CD4-positive, alpha-beta T cell (primary cell): Measurements from ENCODE around the gene KIAA0825. TPM values are rescaled to one million over a fixed set of nuclear protein-coding genes. Genes with fewer than 3 reads are reported as not detected.

ENCODE experiments used
- ATAC-seq: fragments of 200-7000 bp; cut with Tn5 transposase; one replicate; pipeline ENCODE4 v1.10.0; 2022; ENCODE audit warnings: mild to moderate bottlenecking; ENCODE audit not compliant: poor library complexity
- CTCF ChIA-PET: fragments of 350-600 bp; sonication (Branson Sonifier 250); formaldehyde crosslinking; loops from one replicate; lab custom pipeline; 2021; ENCODE audit warnings: antibody characterized with exemption, inconsistent platforms; lab: Charles Lee
- POLR2A ChIA-PET: fragments of 350-600 bp; sonication (Branson Sonifier 250); formaldehyde crosslinking; loops from one replicate; lab custom pipeline; 2021; ENCODE audit warnings: antibody characterized with exemption, inconsistent platforms; lab: Charles Lee
- DNase-seq, 14 experiments: peaks; one replicate each; pipeline ENCODE4 v3.0.0-alpha.2; 2013 to 2020; ENCODE audit warnings: mixed read lengths in 2 of 14
- H3K27ac ChIP-seq, 2 donors: one replicate each; pipeline versions ENCODE4 v1.5.1 to v1.7.0; 2013; ENCODE audit warnings: low read length in 2 of 2, low read depth in 1 of 2, mild to moderate bottlenecking in 1 of 2
- H3K27me3 ChIP-seq, 2 experiments: 1 replicate in 1 of 2; 2 replicates in 1 of 2; pipeline versions ENCODE4 v1.6.1 to v1.7.0; 2013; ENCODE audit warnings: low read length in 2 of 2, control low read depth in 1 of 2, mild to moderate bottlenecking in 1 of 2, moderate library complexity in 1 of 2; ENCODE audit not compliant: insufficient read depth in 2 of 2, control insufficient read depth in 1 of 2
- H3K36me3 ChIP-seq: one replicate; pipeline ENCODE4 v1.6.1; 2013; ENCODE audit warnings: low read length, control low read depth; ENCODE audit not compliant: insufficient read depth
- H3K4me1 ChIP-seq: one replicate; pipeline ENCODE4 v1.6.1; 2013; ENCODE audit warnings: low read length, control low read depth; ENCODE audit not compliant: insufficient read depth
- H3K4me3 ChIP-seq: one replicate; pipeline ENCODE4 v1.5.1; 2013; ENCODE audit warnings: mild to moderate bottlenecking, low read length, moderate library complexity
- H3K9me3 ChIP-seq, 2 experiments: 1 replicate in 1 of 2; 2 replicates in 1 of 2; pipeline versions ENCODE4 v1.6.1 to v1.7.0; 2013; ENCODE audit warnings: low read length in 2 of 2, mild to moderate bottlenecking in 2 of 2, control low read depth in 1 of 2, moderate library complexity in 1 of 2; ENCODE audit not compliant: control insufficient read depth in 1 of 2, insufficient read depth in 1 of 2
- H3K27ac Mint-ChIP-seq: one replicate; pipeline ENCODE4 v1.8.0; 2020; ENCODE audit warnings: mixed read lengths
- H3K27me3 Mint-ChIP-seq: one replicate; pipeline ENCODE4 v1.8.0; 2021; ENCODE audit warnings: mixed read lengths
- H3K36me3 Mint-ChIP-seq: one replicate; pipeline ENCODE4 v1.8.0; 2021; ENCODE audit warnings: low read depth, mixed read lengths
- H3K4me1 Mint-ChIP-seq: one replicate; pipeline ENCODE4 v1.8.0; 2021; ENCODE audit warnings: low read depth, mixed read lengths
- H3K4me3 Mint-ChIP-seq: one replicate; pipeline ENCODE4 v1.8.0; 2020; ENCODE audit warnings: mild to moderate bottlenecking, mixed read lengths
- H3K9me3 Mint-ChIP-seq: one replicate; pipeline ENCODE4 v1.8.0; 2020; ENCODE audit warnings: mixed read lengths
- intact Hi-C, 2 experiments: fragments of 100-400 bp; cut with DNase I in 1 of 2; cut with micrococcal nuclease in 1 of 2; formaldehyde crosslinking; loops; one replicate each; pipeline versions ENCODE4 v1.15.1 to v1.9.0; 2023 to 2025; cut with DNase I, micrococcal nuclease
- total RNA-seq, 174 experiments: library from RNA in 2 of 174; stranded (reverse) in 2 of 174; gene quantifications; one replicate each; pipeline ENCODE4 v1.2.3 and lab custom pipeline; 2021 to 2026
- TF ChIP-seq, protein P1 (sequence below): fragments of 200-600 bp; IDR thresholded peaks from one replicate; pipeline ENCODE4 v1.8.0; 2022; ENCODE audit warnings: antibody characterized with exemption, mild to moderate bottlenecking

The KIAA0825 gene
- total RNA-seq, 2 experiments from 2014 or later, result 1.5 to 1.6 TPM

GRCh38 chr5:94168151-94168550, 450.3 kb downstream of the KIAA0825 start:
- Mint-ChIP-seq H3K27ac (no peak overlapping the region), H3K4me1 (no peaks in the 10 kb centered on the region), H3K27me3 (no peaks in the 10 kb centered on the region), H3K9me3 (peaks cover 2% of the 10 kb centered on the region), H3K36me3 (no peaks in the 10 kb centered on the region), H3K4me3 (no peak overlapping the region)
- ChIA-PET POLR2A (no interaction called here), CTCF (no interaction called here)
- TF ChIP-seq, protein P1, sequence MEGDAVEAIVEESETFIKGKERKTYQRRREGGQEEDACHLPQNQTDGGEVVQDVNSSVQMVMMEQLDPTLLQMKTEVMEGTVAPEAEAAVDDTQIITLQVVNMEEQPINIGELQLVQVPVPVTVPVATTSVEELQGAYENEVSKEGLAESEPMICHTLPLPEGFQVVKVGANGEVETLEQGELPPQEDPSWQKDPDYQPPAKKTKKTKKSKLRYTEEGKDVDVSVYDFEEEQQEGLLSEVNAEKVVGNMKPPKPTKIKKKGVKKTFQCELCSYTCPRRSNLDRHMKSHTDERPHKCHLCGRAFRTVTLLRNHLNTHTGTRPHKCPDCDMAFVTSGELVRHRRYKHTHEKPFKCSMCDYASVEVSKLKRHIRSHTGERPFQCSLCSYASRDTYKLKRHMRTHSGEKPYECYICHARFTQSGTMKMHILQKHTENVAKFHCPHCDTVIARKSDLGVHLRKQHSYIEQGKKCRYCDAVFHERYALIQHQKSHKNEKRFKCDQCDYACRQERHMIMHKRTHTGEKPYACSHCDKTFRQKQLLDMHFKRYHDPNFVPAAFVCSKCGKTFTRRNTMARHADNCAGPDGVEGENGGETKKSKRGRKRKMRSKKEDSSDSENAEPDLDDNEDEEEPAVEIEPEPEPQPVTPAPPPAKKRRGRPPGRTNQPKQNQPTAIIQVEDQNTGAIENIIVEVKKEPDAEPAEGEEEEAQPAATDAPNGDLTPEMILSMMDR, result no peak
- ATAC-seq (no peak), DNase-seq (no peak)
- H3K4me3 ChIP-seq, result no peak overlapping the region
- no peak overlapping the region for H3K27ac ChIP-seq
- H3K36me3 ChIP-seq, result no peaks in the 10 kb centered on the region
- no peaks in the 10 kb centered on the region for H3K27me3 ChIP-seq
- intact Hi-C loops, result no loop called here
- no peaks in the 10 kb centered on the region for H3K4me1 ChIP-seq
- no peaks in the 10 kb centered on the region for H3K9me3 ChIP-seq

GRCh38 chr5:94161801-94162200, 456.6 kb downstream of the KIAA0825 start:
- ATAC-seq, result no peak
- DNase-seq, result no peak
- Histone ChIP-seq H3K27ac (no peak overlapping the region), H3K9me3 (no peaks in the 10 kb centered on the region), H3K4me1 (no peaks in the 10 kb centered on the region), H3K27me3 (no peaks in the 10 kb centered on the region), H3K4me3 (no peak overlapping the region), H3K36me3 (no peaks in the 10 kb centered on the region)
- intact Hi-C loops, result no loop called here
- Mint-ChIP-seq H3K9me3 (peaks cover 2% of the 10 kb centered on the region), H3K36me3 (no peaks in the 10 kb centered on the region), H3K4me3 (no peak overlapping the region), H3K4me1 (no peaks in the 10 kb centered on the region), H3K27ac (no peak overlapping the region), H3K27me3 (no peaks in the 10 kb centered on the region)
- ChIA-PET CTCF (no interaction called here), POLR2A (no interaction called here)
- TF ChIP-seq, protein P1, result no peak

- TF ChIP-seq, protein P1, result no peak
- CTCF ChIA-PET, result no interaction called here
These were observed 459.3 kb downstream of the KIAA0825 start for GRCh38 chr5:94159144-94159543.

More at GRCh38 chr5:94159144-94159543, 459.3 kb downstream of the KIAA0825 start:
- Mint-ChIP-seq H3K36me3 (no peaks in the 10 kb centered on the region), H3K9me3 (peaks cover 2% of the 10 kb centered on the region), H3K4me1 (no peaks in the 10 kb centered on the region), H3K27me3 (no peaks in the 10 kb centered on the region), H3K27ac (no peak overlapping the region), H3K4me3 (no peak overlapping the region)
- no peak overlapping the region for H3K27ac ChIP-seq
- intact Hi-C loops, result no loop called here
- H3K36me3 ChIP-seq, result no peaks in the 10 kb centered on the region
- no peak for DNase-seq
- no peak overlapping the region for H3K4me3 ChIP-seq
- POLR2A ChIA-PET, result no interaction called here
- ATAC-seq, result no peak
- no peaks in the 10 kb centered on the region for H3K9me3 ChIP-seq
- no peaks in the 10 kb centered on the region for H3K4me1 ChIP-seq
- H3K27me3 ChIP-seq, result no peaks in the 10 kb centered on the region
